Coronary artery (tissue), 2 donors: ENCODE results near the gene INHA.

ENCODE experiments used
- DNase-seq: peaks from one replicate; pipeline ENCODE4 v3.0.0-alpha.2; 2017; ENCODE audit warnings: low spot score
- H3K27ac ChIP-seq, 2 donors: fragments of 200-600 bp; sonication (generic); one replicate each; pipeline ENCODE4 v1.5.1; 2016 to 2019
- H3K4me3 ChIP-seq: fragments of 200-600 bp; sonication (generic); 2 replicates; pipeline ENCODE4 v1.5.1; 2016; ENCODE audit warnings: mild to moderate bottlenecking, moderate library complexity
- CTCF ChIP-seq: fragments of 200-600 bp; sonication (generic); IDR thresholded peaks from one replicate; pipeline ENCODE4 v1.5.1; 2019; ENCODE audit warnings: antibody characterized with exemption

INHA gene

GRCh38 chr2:219541611-219542180 is 30.4 kb upstream of the INHA start:
- Histone ChIP-seq H3K4me3 (peak overlapping the region; percentile 54), H3K27ac (peak overlapping the region in 1 of 2 donors; percentile 97)
- DNase-seq: peak; percentile 84
- peak; percentile 86 for TF ChIP-seq CTCF

DNA sequence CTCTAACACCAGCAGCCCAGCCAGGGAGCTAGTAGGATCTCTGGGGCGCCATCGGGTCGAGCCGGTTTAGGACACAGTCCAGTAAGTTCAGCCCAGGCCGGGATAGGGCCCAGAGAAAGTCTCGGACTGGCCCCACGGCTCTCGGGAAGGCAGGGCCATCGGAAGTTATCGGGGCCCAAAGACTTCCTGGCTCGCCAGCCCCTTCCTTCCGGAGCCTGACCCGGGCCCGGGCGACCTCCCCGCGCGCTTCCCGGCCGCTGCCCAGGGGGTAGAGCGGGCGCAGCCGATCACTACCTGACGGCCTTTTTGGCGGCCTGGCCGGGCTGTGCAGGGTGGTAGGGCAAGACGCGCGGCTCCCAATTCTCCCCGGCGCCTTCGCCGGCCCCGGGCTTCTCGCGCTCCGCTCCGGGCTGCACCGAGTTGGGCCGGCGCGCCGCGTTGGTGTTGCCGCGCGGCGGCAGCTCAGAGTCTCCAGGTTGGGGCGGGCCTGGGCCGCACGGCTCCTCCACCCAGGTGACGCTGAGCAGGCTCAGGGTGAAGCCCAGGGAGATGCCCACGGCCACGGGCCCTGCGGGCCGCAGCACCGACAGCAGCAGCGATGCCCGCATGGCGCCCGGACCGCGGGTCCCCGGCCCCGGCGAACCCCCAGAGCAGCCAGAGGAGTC is 29.0 kb upstream of the INHA start:
- peak overlapping the region; percentile 94 for H3K4me3 ChIP-seq
- H3K27ac ChIP-seq: peak overlapping the region; percentile 81 to 97
- no peak for TF ChIP-seq CTCF
- no peak for DNase-seq

GRCh38 chr2:219543596-219544358 is 28.3 kb upstream of the INHA start, which contains the start of the genes CHPF and TMEM198:
Gene CHPF, minus strand, starts transcription at chr2:219543809. Its CDS starts 271 bp downstream, at chr2:219543538.
Gene TMEM198, plus strand, starts transcription at chr2:219544028. Its CDS starts 700 bp downstream, at chr2:219544728.
- H3K4me3 ChIP-seq: peak within 1 kb of the TSS; percentile 94
- no peak for TF ChIP-seq CTCF
- peak; percentile 99 for DNase-seq
- H3K27ac ChIP-seq: peak within 1 kb of the TSS; percentile 81 to 97

DNA sequence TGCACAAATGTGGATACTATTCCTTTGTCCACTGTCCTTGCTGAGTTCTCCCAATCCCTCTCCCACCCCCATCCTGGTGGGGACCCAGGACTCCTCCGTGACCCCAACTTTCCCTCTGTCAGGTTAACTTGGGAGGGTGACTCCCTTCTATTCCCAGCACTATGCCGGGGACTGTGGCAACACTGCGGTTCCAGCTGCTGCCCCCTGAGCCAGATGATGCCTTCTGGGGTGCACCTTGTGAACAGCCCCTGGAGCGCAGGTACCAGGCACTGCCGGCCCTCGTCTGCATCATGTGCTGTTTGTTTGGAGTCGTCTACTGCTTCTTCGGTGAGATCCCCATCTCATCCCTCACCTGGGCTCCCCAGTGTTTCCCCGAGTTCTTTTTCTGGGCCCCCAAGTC is 27.5 kb upstream of the INHA start:
- DNase-seq: no peak
- peak overlapping the region; percentile 81 to 97 for H3K27ac ChIP-seq
- no peak for TF ChIP-seq CTCF

DNA sequence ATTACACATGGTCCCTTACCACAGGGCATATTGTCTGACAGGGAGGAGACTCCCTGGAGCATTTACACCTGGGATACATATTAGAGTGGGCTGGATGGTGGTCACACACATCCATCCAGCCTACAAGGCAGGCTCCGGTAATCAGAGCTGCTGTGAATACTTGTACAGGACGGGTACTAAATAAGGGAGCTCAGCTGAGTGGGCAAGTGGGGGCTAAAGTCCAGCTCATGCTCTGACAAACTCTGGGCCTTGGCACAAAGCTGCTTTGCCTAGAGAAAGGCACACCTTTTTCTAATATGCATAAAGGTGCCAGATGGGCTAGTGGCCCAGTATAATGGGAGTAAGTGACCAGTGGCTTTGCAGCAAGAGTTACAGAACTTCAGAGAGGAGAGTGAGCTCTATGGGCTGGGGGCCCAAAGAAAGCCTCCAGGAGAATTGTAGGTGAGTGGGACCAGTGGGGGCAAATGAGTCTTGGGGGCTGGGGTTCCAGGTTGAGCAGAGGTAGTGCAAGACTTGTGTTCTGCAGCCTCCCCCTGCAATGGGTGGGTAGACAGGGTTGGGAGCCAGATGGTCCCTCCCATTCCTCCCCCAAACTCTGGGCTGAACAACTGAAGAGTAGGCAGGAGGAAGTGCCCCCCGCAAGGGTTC is 26.7 kb upstream of the INHA start:
- no peak for TF ChIP-seq CTCF
- Histone ChIP-seq H3K4me3 (no peak overlapping the region), H3K27ac (no peak overlapping the region)
- no peak for DNase-seq

More for the DNA sequence above, 27.5 kb upstream of the INHA start:
- H3K4me3 ChIP-seq: peak overlapping the region; percentile 94

DNA sequence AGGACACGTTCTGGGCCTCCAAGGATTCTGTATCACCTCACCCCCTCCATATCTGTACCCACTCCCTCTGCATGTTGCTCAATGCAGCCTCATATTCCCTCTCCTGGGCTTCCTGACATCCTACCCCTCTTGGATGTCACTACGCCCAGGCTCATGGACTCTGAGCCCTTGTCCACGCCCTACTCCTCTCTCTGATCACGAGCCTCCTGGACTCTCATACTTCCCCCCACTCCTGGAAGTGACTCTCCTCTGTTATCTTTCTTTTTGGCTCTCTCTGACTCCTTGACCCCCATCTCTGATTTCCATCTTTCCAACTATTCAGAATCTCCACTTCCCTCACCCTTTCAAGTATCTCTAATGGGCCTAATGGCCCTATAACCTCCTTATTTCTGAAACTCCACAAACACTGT is 26.2 kb upstream of the INHA start:
- Histone ChIP-seq H3K27ac (no peak overlapping the region), H3K4me3 (no peak overlapping the region)
- no peak for TF ChIP-seq CTCF
- no peak for DNase-seq
